Osteocyte (in vitro differentiated cells): Measurements from ENCODE around the gene THRAP3. TPM values are rescaled to one million over a fixed set of nuclear protein-coding genes. Genes with fewer than 3 reads are reported as not detected.

Experiments
- DNase-seq: peaks from one replicate; pipeline ENCODE4 v3.0.0; 2021; ENCODE audit warnings: mixed read lengths; ENCODE audit not compliant: unreplicated experiment; ENCODE audit errors: extremely low spot score
- H3K27ac Mint-ChIP-seq: one replicate; pipeline ENCODE4 v1.8.0; 2021; ENCODE audit warnings: mild to moderate bottlenecking, mixed read lengths; ENCODE audit not compliant: unreplicated experiment
- H3K27me3 Mint-ChIP-seq: one replicate; pipeline ENCODE4 v1.8.0; 2021; ENCODE audit warnings: mixed read lengths; ENCODE audit not compliant: unreplicated experiment
- H3K36me3 Mint-ChIP-seq: one replicate; pipeline ENCODE4 v1.8.0; 2021; ENCODE audit warnings: mixed read lengths; ENCODE audit not compliant: unreplicated experiment
- H3K4me1 Mint-ChIP-seq: one replicate; pipeline ENCODE4 v1.8.0; 2021; ENCODE audit warnings: mixed read lengths; ENCODE audit not compliant: unreplicated experiment
- H3K4me3 Mint-ChIP-seq: one replicate; pipeline ENCODE4 v1.8.0; 2021; ENCODE audit warnings: mild to moderate bottlenecking, moderate library complexity, mixed read lengths; ENCODE audit not compliant: unreplicated experiment
- H3K9me3 Mint-ChIP-seq: one replicate; pipeline ENCODE4 v1.8.0; 2021; ENCODE audit warnings: mixed read lengths; ENCODE audit not compliant: unreplicated experiment
- CTCF ChIP-seq: fragments of 200-600 bp; sonication (generic); IDR thresholded peaks from 2 replicates; pipeline ENCODE4 v1.5.0; 2021; ENCODE audit warnings: antibody characterized with exemption, mild to moderate bottlenecking, moderate library complexity
- long read RNA-seq: library from polyadenylated mRNA; unstranded; transcript quantifications from one replicate; pipeline ENCODE4 v2.0.0, GENCODE V29; 2021
- total RNA-seq: library from RNA; stranded (reverse); gene quantifications from 2 replicates; pipeline ENCODE4 v1.2.1, GENCODE V29; 2021

Gene THRAP3
- total RNA-seq, result 117 and 118 TPM in 2 replicates
- long read RNA-seq, full-length matches to known transcripts, result 1 of 518 reads
- long read RNA-seq, partial matches to known transcripts, result 469 of 518 reads
- long read RNA-seq, other reads (novel, unspliced or antisense), result 48 of 518 reads

DNA sequence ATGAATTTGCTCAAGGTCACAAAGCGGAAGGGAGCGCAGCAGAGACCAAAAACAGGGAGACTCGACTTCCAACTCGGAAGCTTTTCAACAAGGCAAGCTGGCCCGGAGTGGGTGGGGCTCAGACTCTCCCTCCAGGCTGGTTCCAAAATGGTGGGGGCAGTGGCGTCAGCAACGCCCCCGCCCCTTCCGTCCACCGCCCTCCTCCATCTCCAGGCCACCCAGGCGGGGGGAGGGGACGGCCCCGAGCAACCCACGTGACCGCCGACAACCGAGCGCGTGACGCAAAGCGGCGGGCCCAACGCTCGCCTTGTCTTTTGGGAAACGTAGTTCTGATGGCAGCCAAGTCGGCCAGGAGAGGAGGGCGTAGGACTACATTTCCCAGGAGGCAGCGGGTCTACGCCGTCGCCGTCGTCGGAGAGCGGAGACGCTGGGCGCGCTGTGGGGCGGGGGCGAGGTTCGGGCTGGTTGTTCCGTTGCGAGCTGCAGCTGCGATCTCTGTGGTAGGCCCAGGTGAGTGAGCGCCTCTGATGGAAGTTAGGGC is at the start of gene THRAP3:
Gene THRAP3 (plus strand): TSS at position 448 of the 541 bp plus-strand sequence. CDS start 58,121 bp downstream, outside the sequence.
- H3K4me3 Mint-ChIP-seq, result peak within 1 kb of the TSS; percentile 98
- no peaks in the 10 kb centered on the region for H3K9me3 Mint-ChIP-seq
- H3K27ac Mint-ChIP-seq, result peak within 1 kb of the TSS; percentile 100
- H3K4me1 Mint-ChIP-seq, result peaks cover 29% of the 10 kb centered on the region
- H3K36me3 Mint-ChIP-seq, result peaks cover 7% of the 10 kb centered on the region
- no peak for TF ChIP-seq CTCF
- DNase-seq, result peak; percentile 100
- no peaks in the 10 kb centered on the region for H3K27me3 Mint-ChIP-seq

DNA sequence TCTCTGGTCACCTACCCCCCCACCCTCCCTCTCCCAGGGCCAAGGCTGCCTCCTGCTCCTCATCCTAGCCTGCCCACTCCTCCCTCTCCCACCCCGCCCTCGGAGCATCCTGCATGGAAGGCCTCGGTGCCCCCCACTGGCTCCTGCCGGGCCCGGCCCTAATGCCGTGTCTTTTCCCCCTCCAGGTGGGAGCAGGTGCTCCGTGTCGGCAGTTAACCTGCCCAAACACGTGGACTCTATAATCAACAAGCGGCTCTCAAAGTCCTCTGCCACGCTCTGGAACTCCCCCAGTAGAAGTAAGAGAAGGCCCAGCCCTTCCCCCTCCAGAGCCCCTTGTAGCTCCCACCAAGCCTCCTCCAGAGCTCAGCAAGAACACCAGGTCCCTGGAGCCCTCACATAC is 49.5 kb upstream of the THRAP3 start:
- H3K27ac Mint-ChIP-seq, result peak overlapping the region; percentile 60
- H3K36me3 Mint-ChIP-seq, result peaks cover 26% of the 10 kb centered on the region
- TF ChIP-seq CTCF, result no peak
- H3K27me3 Mint-ChIP-seq, result no peaks in the 10 kb centered on the region
- no peaks in the 10 kb centered on the region for H3K4me1 Mint-ChIP-seq
- H3K9me3 Mint-ChIP-seq, result no peaks in the 10 kb centered on the region
- H3K4me3 Mint-ChIP-seq, result no peak overlapping the region
- no peak for DNase-seq

DNA sequence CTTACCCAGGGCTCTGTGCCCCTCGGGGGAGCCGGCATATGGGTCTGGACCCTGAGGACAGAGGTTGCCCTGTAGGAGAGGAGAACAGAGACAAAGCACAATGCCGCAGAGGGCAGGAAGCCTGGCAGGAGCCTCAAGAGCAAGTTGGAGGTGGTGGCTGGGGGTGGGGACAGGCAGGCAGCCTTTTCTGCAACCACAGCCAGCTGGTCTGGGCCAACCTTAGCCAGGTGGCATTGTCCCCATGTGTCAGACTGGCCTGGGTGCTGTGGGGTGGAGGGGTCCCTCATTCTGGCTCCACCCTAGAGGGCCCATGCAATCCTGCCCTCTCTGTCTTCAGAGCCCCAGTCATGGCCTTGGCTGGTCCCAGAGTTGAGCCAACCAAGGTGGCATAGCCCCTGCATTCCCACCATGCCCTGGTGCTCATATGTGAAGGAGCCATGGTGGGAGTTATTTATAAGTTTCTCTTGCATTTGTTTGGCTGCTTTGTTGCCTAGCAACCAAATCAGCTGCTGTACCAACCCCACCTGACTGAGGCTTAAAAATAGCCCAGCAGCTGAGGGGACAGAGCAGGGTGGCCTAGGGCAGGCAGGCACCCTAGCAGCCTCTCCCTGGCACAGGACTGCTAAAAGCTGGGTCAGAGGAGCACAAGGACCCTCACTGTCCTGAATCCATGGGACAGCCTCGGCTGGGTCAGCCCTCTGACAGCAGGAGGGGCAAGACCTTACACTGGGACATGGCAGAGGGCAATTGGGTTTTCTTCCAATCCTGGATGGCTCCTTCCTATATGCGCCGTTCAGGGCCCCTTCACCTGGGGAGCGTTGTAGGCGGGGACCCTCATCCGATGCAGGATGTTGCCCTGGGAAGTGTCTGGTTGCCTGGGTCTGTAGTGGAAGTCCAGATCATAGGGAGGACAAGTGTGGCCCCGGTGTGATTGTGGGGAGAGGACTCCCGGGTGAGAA is 48.8 kb upstream of the THRAP3 start:
- Mint-ChIP-seq H3K9me3 (no peaks in the 10 kb centered on the region), H3K27ac (peak overlapping the region; percentile 60)
- no peak for DNase-seq

DNA sequence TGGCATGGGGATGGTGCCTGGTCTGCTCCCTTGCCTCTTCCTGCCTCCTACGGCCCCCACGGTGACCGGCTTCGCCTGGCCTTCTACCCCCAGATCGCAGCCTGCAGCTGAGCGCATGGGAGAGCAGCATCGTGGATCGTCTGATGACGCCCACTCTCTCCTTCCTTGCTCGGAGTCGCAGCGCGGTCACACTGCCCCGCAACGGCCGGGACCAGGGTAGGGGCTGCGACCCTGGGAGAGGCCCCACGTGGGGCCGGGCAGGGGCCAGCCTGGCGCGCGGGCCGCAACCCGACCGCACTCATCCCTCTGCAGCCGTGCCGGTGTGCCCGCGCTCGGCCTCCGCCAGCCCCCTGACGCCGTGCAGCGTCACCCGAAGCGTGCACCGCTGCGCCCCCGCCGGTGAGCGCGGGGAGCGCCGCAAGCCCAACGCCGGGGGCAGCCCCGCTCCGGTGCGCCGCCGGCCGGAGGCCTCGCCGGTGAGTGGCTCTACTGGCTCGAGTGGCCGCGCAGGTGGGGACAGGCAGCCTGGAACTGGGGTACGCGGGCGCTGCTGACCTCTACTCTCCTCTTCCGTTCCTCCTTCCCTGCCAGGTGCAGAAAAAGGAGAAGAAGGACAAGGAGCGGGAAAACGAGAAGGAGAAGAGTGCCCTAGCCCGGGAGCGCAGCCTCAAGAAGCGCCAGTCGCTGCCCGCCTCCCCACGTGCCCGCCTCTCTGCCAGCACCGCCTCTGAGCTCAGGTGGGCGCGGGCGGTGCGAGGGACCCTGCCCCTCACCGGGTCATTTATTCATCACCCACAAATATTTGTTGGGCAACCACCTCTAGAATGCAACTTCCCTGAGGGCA is 47.9 kb upstream of the THRAP3 start:
- TF ChIP-seq CTCF, result no peak
- H3K4me1 Mint-ChIP-seq, result no peaks in the 10 kb centered on the region
- H3K36me3 Mint-ChIP-seq, result peaks cover 38% of the 10 kb centered on the region
- peak overlapping the region; percentile 60 for H3K27ac Mint-ChIP-seq
- H3K9me3 Mint-ChIP-seq, result no peaks in the 10 kb centered on the region
- no peak for DNase-seq
- H3K27me3 Mint-ChIP-seq, result no peaks in the 10 kb centered on the region
- no peak overlapping the region for H3K4me3 Mint-ChIP-seq

More for the DNA sequence above, 48.8 kb upstream of the THRAP3 start:
- TF ChIP-seq CTCF, result no peak
- Mint-ChIP-seq H3K27me3 (no peaks in the 10 kb centered on the region), H3K36me3 (peaks cover 33% of the 10 kb centered on the region), H3K4me3 (no peak overlapping the region), H3K4me1 (no peaks in the 10 kb centered on the region)
